Measurements from ENCODE around the gene FCN2. TPM values are rescaled to one million over a fixed set of nuclear protein-coding genes. Genes with fewer than 3 reads are reported as not detected.

Gene FCN2
- total and polyA plus RNA-seq, 3 experiments from 2014 or later, result not detected

DNA sequence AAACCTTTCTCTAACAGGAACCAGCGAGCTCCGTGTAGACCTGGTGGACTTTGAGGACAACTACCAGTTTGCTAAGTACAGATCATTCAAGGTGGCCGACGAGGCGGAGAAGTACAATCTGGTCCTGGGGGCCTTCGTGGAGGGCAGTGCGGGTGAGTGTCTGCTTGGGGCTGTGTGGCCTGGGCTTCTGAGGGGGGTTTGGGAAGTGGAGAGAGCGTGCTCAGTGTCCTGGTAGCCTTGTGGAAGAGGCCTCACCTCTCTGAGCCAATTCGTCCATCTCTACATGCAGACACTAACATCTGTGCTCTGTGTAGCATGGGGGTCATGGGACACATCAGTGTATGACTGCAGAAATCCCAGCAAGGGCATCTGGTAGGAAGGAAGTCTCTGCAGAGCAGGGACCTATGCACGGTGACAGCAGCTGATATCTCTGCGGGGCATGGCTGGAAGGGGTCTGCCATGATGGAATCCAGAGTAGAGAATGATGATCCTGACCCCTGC is 5.9 kb downstream of the FCN2 start:
- ChIA-PET POLR2A (no interaction called here), CTCF (no interaction called here)
- Histone ChIP-seq H3K9me3 (ENCODE audit: low read length) (no peaks in the 10 kb centered on the region), H3K27me3 (ENCODE audit: insufficient read depth, low read length, poor library complexity, severe bottlenecking) (no peaks in the 10 kb centered on the region), H3K4me3 (ENCODE audit: low read length) (no peak overlapping the region), H3K27ac (ENCODE audit: low read depth, low read length) (no peak overlapping the region), H3K36me3 (ENCODE audit: insufficient read depth, low read length) (no peaks in the 10 kb centered on the region), H3K4me1 (ENCODE audit: insufficient read depth, low read length) (no peaks in the 10 kb centered on the region)
- Mint-ChIP-seq H3K27me3 (peaks cover 9 to 21% of the 10 kb centered on the region in 2 donors), H3K9me3 (no peaks in the 10 kb centered on the region), H3K36me3 (no peaks in the 10 kb centered on the region), H3K27ac (no peak overlapping the region), H3K4me1 (no peaks in the 10 kb centered on the region), H3K4me3 (no peak overlapping the region)
- no peak for DNase-seq

GRCh38 chr9:134887219-134887618 is 6.6 kb downstream of the FCN2 start:
- H3K9me3 Mint-ChIP-seq, result no peaks in the 10 kb centered on the region
- no peaks in the 10 kb centered on the region for H3K36me3 Mint-ChIP-seq
- peaks cover 9 to 29% of the 10 kb centered on the region in 2 donors for H3K27me3 Mint-ChIP-seq
- H3K9me3 ChIP-seq (ENCODE audit: low read length), result no peaks in the 10 kb centered on the region
- H3K4me3 Mint-ChIP-seq, result no peak overlapping the region
- ChIA-PET CTCF (no interaction called here), POLR2A (no interaction called here)
- no peaks in the 10 kb centered on the region for H3K4me1 ChIP-seq (ENCODE audit: insufficient read depth, low read length)
- no peak overlapping the region for H3K27ac ChIP-seq (ENCODE audit: low read depth, low read length)
- H3K4me1 Mint-ChIP-seq, result no peaks in the 10 kb centered on the region
- DNase-seq, result no peak
- H3K36me3 ChIP-seq (ENCODE audit: insufficient read depth, low read length), result no peaks in the 10 kb centered on the region
- no peaks in the 10 kb centered on the region for H3K27me3 ChIP-seq (ENCODE audit: insufficient read depth, low read length, poor library complexity, severe bottlenecking)
- H3K27ac Mint-ChIP-seq, result no peak overlapping the region
- no peak overlapping the region for H3K4me3 ChIP-seq (ENCODE audit: low read length)

DNA sequence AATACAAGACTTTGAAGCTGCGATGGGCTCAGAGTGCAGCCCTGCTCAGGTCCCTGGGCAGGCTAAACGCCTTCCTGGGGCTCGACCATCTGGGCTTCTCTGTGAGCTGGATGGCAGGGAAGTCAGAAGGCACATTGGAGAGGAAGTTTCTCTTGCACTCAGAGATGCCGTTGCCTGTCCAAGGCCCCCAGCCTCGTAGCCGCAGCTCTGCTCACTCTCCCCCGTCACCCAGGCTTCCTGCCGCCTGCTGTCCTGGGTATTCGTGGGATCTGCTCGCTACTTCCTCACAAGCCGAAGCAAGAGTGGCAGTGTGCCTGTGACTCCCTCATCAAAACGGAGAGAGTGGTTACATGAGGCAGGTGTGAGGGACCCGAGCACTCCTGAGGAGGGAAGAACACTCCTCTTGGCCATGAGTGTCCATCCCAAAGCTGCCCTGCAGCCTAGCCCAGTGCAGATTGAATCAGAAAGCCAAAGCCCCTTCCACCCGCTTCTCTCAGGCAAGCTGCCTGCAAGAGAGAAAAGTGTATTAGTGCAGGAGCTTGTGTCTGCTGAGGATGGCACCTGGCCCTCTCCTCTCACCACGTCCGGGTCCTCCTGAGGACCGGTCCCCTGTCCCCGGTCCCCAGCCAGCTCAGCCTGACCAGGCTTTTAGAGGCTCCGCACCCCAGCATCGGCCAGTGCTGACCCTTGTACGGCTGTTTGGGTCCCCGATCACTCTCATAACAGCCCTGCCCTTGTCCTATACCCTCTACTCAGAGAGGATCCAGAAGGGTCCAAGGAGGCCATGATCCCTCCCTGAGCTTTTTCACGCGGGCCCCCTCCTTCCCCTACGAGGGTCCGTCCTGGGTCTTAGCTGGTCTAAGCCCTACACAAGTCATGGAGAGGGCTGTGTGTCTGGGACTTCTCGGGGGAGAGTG is 7.3 kb downstream of the FCN2 start:
- DNase-seq, result no peak
- no peak overlapping the region for H3K4me3 ChIP-seq (ENCODE audit: low read length)
- peaks cover 12 to 35% of the 10 kb centered on the region in 2 donors for H3K27me3 Mint-ChIP-seq

GRCh38 chr9:134888603-134889190 is 8.1 kb downstream of the FCN2 start:
- ChIA-PET POLR2A (no interaction called here), CTCF (no interaction called here)
- Histone ChIP-seq H3K27ac (ENCODE audit: low read depth, low read length) (no peak overlapping the region), H3K27me3 (ENCODE audit: insufficient read depth, low read length, poor library complexity, severe bottlenecking) (no peaks in the 10 kb centered on the region), H3K4me3 (ENCODE audit: low read length) (no peak overlapping the region), H3K4me1 (ENCODE audit: insufficient read depth, low read length) (no peaks in the 10 kb centered on the region), H3K9me3 (ENCODE audit: low read length) (no peaks in the 10 kb centered on the region), H3K36me3 (ENCODE audit: insufficient read depth, low read length) (no peaks in the 10 kb centered on the region)
- H3K4me3 Mint-ChIP-seq, result no peak overlapping the region
- H3K27me3 Mint-ChIP-seq, result peaks cover 15 to 39% of the 10 kb centered on the region in 2 donors
- H3K36me3 Mint-ChIP-seq, result no peaks in the 10 kb centered on the region
- DNase-seq, result no peak
- H3K27ac Mint-ChIP-seq, result no peak overlapping the region
- no peaks in the 10 kb centered on the region for H3K4me1 Mint-ChIP-seq
- H3K9me3 Mint-ChIP-seq, result no peaks in the 10 kb centered on the region

More for the DNA sequence above, 7.3 kb downstream of the FCN2 start:
- H3K36me3 ChIP-seq (ENCODE audit: insufficient read depth, low read length), result no peaks in the 10 kb centered on the region
- ChIA-PET CTCF (no interaction called here), POLR2A (no interaction called here)
- H3K27ac ChIP-seq (ENCODE audit: low read depth, low read length), result no peak overlapping the region
- no peak overlapping the region for H3K27ac Mint-ChIP-seq
- no peaks in the 10 kb centered on the region for H3K4me1 ChIP-seq (ENCODE audit: insufficient read depth, low read length)
- no peaks in the 10 kb centered on the region for H3K9me3 Mint-ChIP-seq
- no peaks in the 10 kb centered on the region for H3K36me3 Mint-ChIP-seq
- H3K27me3 ChIP-seq (ENCODE audit: insufficient read depth, low read length, poor library complexity, severe bottlenecking), result no peaks in the 10 kb centered on the region
- H3K9me3 ChIP-seq (ENCODE audit: low read length), result no peaks in the 10 kb centered on the region
- H3K4me3 Mint-ChIP-seq, result no peak overlapping the region
- H3K4me1 Mint-ChIP-seq, result no peaks in the 10 kb centered on the region

DNA sequence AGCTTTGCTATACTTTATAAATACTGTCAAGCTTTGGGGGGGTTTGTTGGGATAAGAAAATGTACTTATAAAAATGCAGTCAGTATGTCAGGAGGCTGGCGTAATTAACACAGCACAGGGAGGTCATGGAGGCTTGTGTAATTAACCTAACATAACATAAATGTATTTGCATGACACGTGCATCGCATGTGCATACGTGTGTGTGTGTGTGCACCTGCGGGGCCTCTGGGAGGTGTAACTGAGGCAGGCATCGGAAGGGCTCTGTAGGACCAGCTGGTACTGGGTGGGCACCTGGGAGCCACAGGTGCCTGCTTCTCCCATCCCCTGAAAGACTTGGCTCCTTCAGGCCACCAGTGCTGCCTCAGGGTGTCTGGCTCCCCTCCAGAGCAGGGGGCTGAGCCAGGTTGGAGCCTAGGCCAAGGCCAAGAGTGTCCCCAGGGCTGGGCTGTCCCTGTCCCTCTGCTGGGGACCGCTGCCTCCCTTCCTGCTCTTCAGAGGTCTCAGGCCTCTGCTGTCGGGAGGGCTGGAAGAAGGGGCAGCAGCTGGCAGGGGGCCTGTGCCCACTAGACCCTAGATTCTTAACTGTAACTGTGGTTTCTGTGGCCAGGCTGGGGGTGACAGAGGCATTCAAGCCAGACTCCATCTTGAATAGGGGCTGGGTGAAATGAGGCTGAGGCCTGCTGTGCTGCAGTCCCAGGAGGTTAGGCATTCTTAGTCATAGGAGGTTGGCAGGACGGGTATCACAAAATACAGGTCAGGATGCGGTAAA is 9.0 kb downstream of the FCN2 start:
- H3K36me3 Mint-ChIP-seq, result no peaks in the 10 kb centered on the region
- ChIA-PET CTCF (no interaction called here), POLR2A (no interaction called here)
- H3K9me3 ChIP-seq (ENCODE audit: low read length), result no peaks in the 10 kb centered on the region
- no peaks in the 10 kb centered on the region for H3K36me3 ChIP-seq (ENCODE audit: insufficient read depth, low read length)
- no peak overlapping the region for H3K27ac Mint-ChIP-seq
- no peak for DNase-seq
- no peak overlapping the region for H3K4me3 ChIP-seq (ENCODE audit: low read length)
- H3K4me1 Mint-ChIP-seq, result no peaks in the 10 kb centered on the region
- no peak overlapping the region for H3K4me3 Mint-ChIP-seq
- H3K27ac ChIP-seq (ENCODE audit: low read depth, low read length), result no peak overlapping the region
- H3K27me3 Mint-ChIP-seq, result peaks cover 15 to 44% of the 10 kb centered on the region in 2 donors
- no peaks in the 10 kb centered on the region for H3K4me1 ChIP-seq (ENCODE audit: insufficient read depth, low read length)
- H3K27me3 ChIP-seq (ENCODE audit: insufficient read depth, low read length, poor library complexity, severe bottlenecking), result peaks cover 4% of the 10 kb centered on the region
- H3K9me3 Mint-ChIP-seq, result no peaks in the 10 kb centered on the region

- no peaks in the 10 kb centered on the region for H3K36me3 ChIP-seq (ENCODE audit: insufficient read depth, low read length)
- no peak overlapping the region for H3K4me3 Mint-ChIP-seq
- H3K27me3 ChIP-seq (ENCODE audit: insufficient read depth, low read length, poor library complexity, severe bottlenecking), result peaks cover 6% of the 10 kb centered on the region
- ChIA-PET POLR2A (no interaction called here), CTCF (no interaction called here)
- no peak for DNase-seq
- H3K27me3 Mint-ChIP-seq, result peaks cover 18 to 48% of the 10 kb centered on the region in 2 donors
- H3K9me3 Mint-ChIP-seq, result no peaks in the 10 kb centered on the region
- H3K4me1 ChIP-seq (ENCODE audit: insufficient read depth, low read length), result no peaks in the 10 kb centered on the region
- H3K4me1 Mint-ChIP-seq, result no peaks in the 10 kb centered on the region
- no peak overlapping the region for H3K4me3 ChIP-seq (ENCODE audit: low read length)
- no peaks in the 10 kb centered on the region for H3K9me3 ChIP-seq (ENCODE audit: low read length)
- no peak overlapping the region for H3K27ac Mint-ChIP-seq
- no peak overlapping the region for H3K27ac ChIP-seq (ENCODE audit: low read depth, low read length)
- H3K36me3 Mint-ChIP-seq, result no peaks in the 10 kb centered on the region
These were observed 9.5 kb downstream of the FCN2 start for GRCh38 chr9:134890155-134890495.

DNA sequence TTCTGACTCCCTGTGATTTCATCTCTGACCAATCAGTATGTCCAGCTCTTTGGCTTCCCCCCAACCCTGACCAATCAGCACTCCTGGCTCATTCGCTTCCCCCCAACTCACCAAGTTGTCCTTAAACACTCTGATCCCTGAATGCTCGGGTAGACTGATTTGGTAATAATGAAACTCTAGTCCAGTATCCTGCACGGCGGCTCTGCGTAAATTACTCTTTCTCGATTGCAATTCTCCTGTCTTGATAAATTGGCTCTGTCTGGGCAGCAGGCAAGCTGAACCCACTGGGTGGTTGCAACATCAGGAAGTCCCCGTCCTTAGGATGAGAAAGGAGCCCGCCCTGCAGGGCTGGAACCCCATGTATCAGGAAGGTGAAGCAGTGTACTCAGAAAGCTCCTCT is 10.4 kb downstream of the FCN2 start:
- no peaks in the 10 kb centered on the region for H3K36me3 Mint-ChIP-seq
- H3K4me3 ChIP-seq (ENCODE audit: low read length), result no peak overlapping the region
- H3K4me1 Mint-ChIP-seq, result no peaks in the 10 kb centered on the region
- H3K9me3 Mint-ChIP-seq, result no peaks in the 10 kb centered on the region
- H3K27ac Mint-ChIP-seq, result no peak overlapping the region
- no peaks in the 10 kb centered on the region for H3K36me3 ChIP-seq (ENCODE audit: insufficient read depth, low read length)
- H3K27me3 Mint-ChIP-seq, result peaks cover 20 to 51% of the 10 kb centered on the region in 2 donors
- no peak overlapping the region for H3K4me3 Mint-ChIP-seq
- ChIA-PET POLR2A (no interaction called here), CTCF (no interaction called here)
- no peaks in the 10 kb centered on the region for H3K9me3 ChIP-seq (ENCODE audit: low read length)
- H3K27me3 ChIP-seq (ENCODE audit: insufficient read depth, low read length, poor library complexity, severe bottlenecking), result peaks cover 6% of the 10 kb centered on the region
- no peaks in the 10 kb centered on the region for H3K4me1 ChIP-seq (ENCODE audit: insufficient read depth, low read length)
- no peak overlapping the region for H3K27ac ChIP-seq (ENCODE audit: low read depth, low read length)
- DNase-seq, result no peak

DNA sequence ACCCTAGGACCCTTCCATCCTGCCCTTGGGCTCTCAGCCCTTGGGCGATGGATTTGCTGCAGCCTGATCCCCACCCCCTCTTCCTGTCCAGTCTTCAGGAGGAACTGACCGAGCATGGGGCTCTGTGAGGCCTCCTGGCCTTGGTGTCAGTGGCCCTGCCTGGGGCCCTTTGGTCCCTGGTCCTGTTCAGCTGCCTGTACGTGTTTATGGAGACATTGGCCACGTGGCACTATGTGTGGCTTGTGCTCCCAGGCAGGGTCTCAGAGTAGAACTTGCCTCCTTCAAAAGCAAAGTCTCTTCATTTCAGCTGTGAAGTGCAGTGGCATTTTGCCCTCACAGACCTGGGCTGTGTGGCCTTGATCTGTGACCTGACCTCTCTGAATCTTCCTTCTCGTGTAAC is 11.1 kb downstream of the FCN2 start:
- Histone ChIP-seq H3K4me1 (ENCODE audit: insufficient read depth, low read length) (no peaks in the 10 kb centered on the region), H3K27ac (ENCODE audit: low read depth, low read length) (no peak overlapping the region), H3K36me3 (ENCODE audit: insufficient read depth, low read length) (no peaks in the 10 kb centered on the region), H3K9me3 (ENCODE audit: low read length) (no peaks in the 10 kb centered on the region), H3K27me3 (ENCODE audit: insufficient read depth, low read length, poor library complexity, severe bottlenecking) (peaks cover 6% of the 10 kb centered on the region), H3K4me3 (ENCODE audit: low read length) (no peak overlapping the region)
- H3K27me3 Mint-ChIP-seq, result peaks cover 17 to 46% of the 10 kb centered on the region in 2 donors
- H3K36me3 Mint-ChIP-seq, result no peaks in the 10 kb centered on the region
- no peak for DNase-seq
- CTCF ChIA-PET, result no interaction called here
- H3K27ac Mint-ChIP-seq, result no peak overlapping the region
- no peaks in the 10 kb centered on the region for H3K9me3 Mint-ChIP-seq
- H3K4me3 Mint-ChIP-seq, result no peak overlapping the region
- no peaks in the 10 kb centered on the region for H3K4me1 Mint-ChIP-seq
- POLR2A ChIA-PET, result no interaction called here

All from CD8-positive, alpha-beta memory T cell (primary cell).